IMR-90 (cell line): ENCODE data around the gene MEDAG. TPM values are rescaled to one million over a fixed set of nuclear protein-coding genes. Genes with fewer than 3 reads are reported as not detected.

Source experiments
- ATAC-seq: fragments of 200-7000 bp; cut with Tn5 transposase; 2 replicates; pipeline ENCODE4 v1.9.1; 2020; ENCODE audit warnings: low read depth, mild to moderate bottlenecking, moderate library complexity
- BruUV-seq: library from RNA; stranded (reverse); fragments of 400-500 nt; replicated peaks from 2 replicates; lab custom pipeline; 2021; lab: Mats Ljungman, UMichigan
- CTCF ChIA-PET: fragments of 300-600 bp; formaldehyde crosslinking; extraction: SDS; loops from one replicate; lab custom pipeline; 2021; ENCODE audit warnings: antibody characterized with exemption; lab: Yijun Ruan, JAX
- POLR2A ChIA-PET: fragments of 300-600 bp; sonication (Branson Sonifier 250); formaldehyde crosslinking; loops from one replicate; lab custom pipeline; 2022; ENCODE audit warnings: antibody characterized with exemption; ENCODE audit not compliant: unreplicated experiment; lab: Charles Lee
- DNase-seq: peaks from one replicate; pipeline ENCODE4 v3.0.0; 2013
- H2AFZ ChIP-seq: replicated peaks from 2 replicates; pipeline ENCODE3; 2013; ENCODE audit warnings: low read length, mild to moderate bottlenecking; ENCODE audit not compliant: poor library complexity
- H2AK5ac ChIP-seq: 2 replicates; pipeline ENCODE4 v1.6.1; 2013; ENCODE audit warnings: low read depth, low read length, inconsistent platforms
- H2AK9ac ChIP-seq: replicated peaks from 2 replicates; pipeline ENCODE3; 2013; ENCODE audit warnings: mild to moderate bottlenecking, low read depth, low read length, moderate library complexity; ENCODE audit not compliant: poor library complexity
- H2BK120ac ChIP-seq: 2 replicates; pipeline ENCODE4 v1.6.1; 2013; ENCODE audit warnings: low read depth, low read length, inconsistent platforms
- H2BK15ac ChIP-seq: 3 replicates; pipeline ENCODE4 v1.6.1; 2013; ENCODE audit warnings: low read depth, low read length, inconsistent platforms
- H2BK20ac ChIP-seq: 2 replicates; pipeline ENCODE4 v1.6.1; 2013; ENCODE audit warnings: low read depth, mild to moderate bottlenecking, inconsistent platforms, low read length, moderate library complexity
- H2BK5ac ChIP-seq: 2 replicates; pipeline ENCODE4 v1.6.1; 2013; ENCODE audit warnings: mild to moderate bottlenecking, low read depth, low read length, inconsistent platforms; ENCODE audit not compliant: poor library complexity, severe bottlenecking
- H3K14ac ChIP-seq: replicated peaks from 2 replicates; pipeline ENCODE4 v1.6.1; 2013; ENCODE audit warnings: low read depth, low read length, inconsistent platforms
- H3K18ac ChIP-seq: 2 replicates; pipeline ENCODE4 v1.6.1; 2013; ENCODE audit warnings: low read depth, low read length, control low read depth
- H3K23ac ChIP-seq: 2 replicates; pipeline ENCODE4 v1.6.1; 2013; ENCODE audit warnings: low read depth, low read length, inconsistent platforms
- H3K27ac ChIP-seq: 2 replicates; pipeline ENCODE4 v1.5.1; 2013; ENCODE audit warnings: mild to moderate bottlenecking, control low read depth, low read length; ENCODE audit not compliant: insufficient read depth
- H3K27me3 ChIP-seq: 2 replicates; pipeline ENCODE4 v1.6.1; 2013; ENCODE audit warnings: low read length; ENCODE audit not compliant: control insufficient read depth, insufficient read depth
- H3K36me3 ChIP-seq: 2 replicates; pipeline ENCODE4 v1.6.1; 2013; ENCODE audit warnings: low read length, mixed read lengths; ENCODE audit not compliant: control insufficient read depth, insufficient read depth
- H3K4ac ChIP-seq: 2 replicates; pipeline ENCODE4 v1.6.1; 2013; ENCODE audit warnings: low read depth, low read length, inconsistent platforms
- H3K4me1 ChIP-seq: 2 replicates; pipeline ENCODE4 v1.6.1; 2013; ENCODE audit warnings: low read length, mixed read lengths; ENCODE audit not compliant: control insufficient read depth, insufficient read depth
- H3K4me2 ChIP-seq: 2 replicates; pipeline ENCODE4 v1.6.1; 2013; ENCODE audit warnings: low read depth, mild to moderate bottlenecking, control low read depth, low read length, moderate library complexity
- H3K4me3 ChIP-seq: 2 replicates; pipeline ENCODE4 v1.5.1; 2013; ENCODE audit warnings: low read depth, mild to moderate bottlenecking, control low read depth, low read length, moderate library complexity; ENCODE audit not compliant: insufficient read depth
- H3K56ac ChIP-seq: 2 replicates; pipeline ENCODE4 v1.6.1; 2013; ENCODE audit warnings: low read length, inconsistent platforms; ENCODE audit not compliant: insufficient read depth; ENCODE audit errors: extremely low read depth
- H3K79me1 ChIP-seq, 2 experiments: 2 replicates each; pipeline ENCODE4 v1.6.1; 2013; ENCODE audit warnings: low read length in 2 of 2, inconsistent platforms in 1 of 2, low read depth in 1 of 2
- H3K9ac ChIP-seq: 2 replicates; pipeline ENCODE4 v1.6.1; 2013; ENCODE audit warnings: low read depth, low read length, control low read depth
- H3K9me1 ChIP-seq: 2 replicates; pipeline ENCODE4 v1.6.1; 2013; ENCODE audit warnings: low read length, inconsistent platforms; ENCODE audit not compliant: insufficient read depth
- H3K9me3 ChIP-seq: 2 replicates; pipeline ENCODE4 v1.6.1; 2013; ENCODE audit warnings: low read length; ENCODE audit not compliant: control insufficient read depth, insufficient read depth
- H4K20me1 ChIP-seq: 2 replicates; pipeline ENCODE4 v1.6.1; 2013; ENCODE audit warnings: low read length, inconsistent platforms; ENCODE audit not compliant: insufficient read depth
- H4K5ac ChIP-seq: 2 replicates; pipeline ENCODE4 v1.6.1; 2013; ENCODE audit warnings: mild to moderate bottlenecking, low read depth, low read length, control low read depth
- H4K8ac ChIP-seq, 2 experiments: 2 replicates each; pipeline ENCODE4 v1.6.1; 2013; ENCODE audit warnings: low read depth in 2 of 2, low read length in 2 of 2, control low read depth in 1 of 2, inconsistent platforms in 1 of 2
- H4K91ac ChIP-seq: 2 replicates; pipeline ENCODE4 v1.6.1; 2013; ENCODE audit warnings: low read depth, low read length, inconsistent platforms; ENCODE audit not compliant: insufficient read depth
- CEBPB ChIP-seq: IDR thresholded peaks from 2 replicates; pipeline ENCODE4 v1.6.1; 2012; ENCODE audit warnings: low read depth, low read length, improper control_type of control experiment
- FOS ChIP-seq: fragments of 150-350 bp; IDR thresholded peaks from 2 replicates; pipeline ENCODE4 v1.6.1; 2016; ENCODE audit warnings: low read depth, low read length
- MAZ ChIP-seq: IDR thresholded peaks from 2 replicates; pipeline ENCODE4 v1.6.1; 2012; ENCODE audit warnings: low read depth, mild to moderate bottlenecking, low read length, improper control_type of control experiment, moderate library complexity, borderline replicate concordance
- WGBS, 2 experiments: methylation state at CpG; one replicate each; pipeline versions ENCODE4 v1.1.5 to v1.1.7; 2013; ENCODE audit warnings: missing lambda C conversion rate in 2 of 2; ENCODE audit not compliant: insufficient read length in 1 of 2; ENCODE audit errors: extremely low coverage in 2 of 2; 5-methylcytosine and 5-hydroxymethylcytosine counted together
- dilution Hi-C: fragments of 300-500 bp; cut with HindIII; formaldehyde crosslinking; loops from one replicate; pipeline ENCODE4 v1.14.3; 2018; ENCODE audit warnings: low sequenced_read_pairs; ENCODE audit not compliant: unreplicated experiment
- in situ Hi-C: fragments of 300-500 bp; cut with MboI; formaldehyde crosslinking; loops from 3 replicates; pipeline ENCODE4 v1.14.3; 2019; ENCODE audit warnings: low sequenced_read_pairs, inconsistent platforms, mixed read lengths
- intact Hi-C: fragments of 100-400 bp; cut with micrococcal nuclease; formaldehyde crosslinking; loops from 2 replicates; pipeline ENCODE4 v1.10.0; 2022
- polyA plus RNA-seq, 3 experiments: library from polyadenylated mRNA; depleted of rRNA; stranded (reverse); fragments of >200 nt; gene quantifications; 2 replicates each; pipeline ENCODE4 v1.2.3, GENCODE V29; 2012; ENCODE audit warnings: low replicate concordance in 1 of 3
- total RNA-seq: library from RNA; depleted of rRNA; stranded (reverse); fragments of >200 nt; gene quantifications from 2 replicates; pipeline ENCODE4 v1.2.3, GENCODE V29; 2012
- TF ChIP-seq, protein P1 (sequence below): fragments of 150-350 bp; IDR thresholded peaks from 2 replicates; pipeline ENCODE4 v1.6.1; 2016; ENCODE audit warnings: low read depth, mild to moderate bottlenecking, low read length, moderate library complexity, borderline replicate concordance
- TF ChIP-seq, protein P2 (sequence below): conservative IDR thresholded peaks from 2 replicates; pipeline ENCODE4 v1.5.1; 2012; ENCODE audit warnings: mild to moderate bottlenecking, low read depth, low read length, improper control_type of control experiment

Gene MEDAG
- total and polyA plus RNA-seq, 2 of the 4 experiments (the other 2 are of a cell fraction), result 0.32 to 0.36 TPM

DNA sequence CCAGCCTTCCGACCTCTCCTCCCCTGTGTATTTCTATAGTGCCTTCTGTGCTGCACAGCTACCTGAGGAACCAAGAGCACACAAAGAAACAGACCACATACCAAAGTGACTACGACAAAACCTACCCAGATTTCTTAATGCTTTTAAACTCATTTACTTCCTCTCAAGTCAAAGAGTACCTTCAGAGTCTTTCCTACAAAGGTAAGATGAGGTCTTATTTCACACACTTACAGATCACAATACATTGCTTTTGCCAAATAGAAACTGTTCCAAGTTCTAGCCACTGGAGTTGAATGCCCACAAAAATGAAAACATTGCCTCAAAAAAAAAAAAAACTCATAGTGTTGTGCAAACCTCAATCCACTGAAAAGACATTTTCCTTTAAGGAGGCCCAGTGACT lies 62.8 kb downstream of the MEDAG start:
- no peaks in the 10 kb centered on the region for H3K27me3 ChIP-seq
- H3K27ac ChIP-seq, result no peak overlapping the region
- H2AFZ ChIP-seq, result no peak overlapping the region
- in situ Hi-C loops (no loop called here), intact Hi-C loops (no loop called here), dilution Hi-C loops (no loop called here)
- no peaks in the 10 kb centered on the region for H3K79me1 ChIP-seq
- H4K20me1 ChIP-seq, result no peaks in the 10 kb centered on the region
- peak overlapping the region; percentile 39; the same call in 1 of the 3 replicates for H2BK15ac ChIP-seq
- peak overlapping the region; percentile 75 for H4K5ac ChIP-seq
- H3K4me3 ChIP-seq, result no peak overlapping the region
- TF ChIP-seq MAZ (no peak), CEBPB (peak; percentile 77), FOS (no peak)
- TF ChIP-seq, protein P1, sequence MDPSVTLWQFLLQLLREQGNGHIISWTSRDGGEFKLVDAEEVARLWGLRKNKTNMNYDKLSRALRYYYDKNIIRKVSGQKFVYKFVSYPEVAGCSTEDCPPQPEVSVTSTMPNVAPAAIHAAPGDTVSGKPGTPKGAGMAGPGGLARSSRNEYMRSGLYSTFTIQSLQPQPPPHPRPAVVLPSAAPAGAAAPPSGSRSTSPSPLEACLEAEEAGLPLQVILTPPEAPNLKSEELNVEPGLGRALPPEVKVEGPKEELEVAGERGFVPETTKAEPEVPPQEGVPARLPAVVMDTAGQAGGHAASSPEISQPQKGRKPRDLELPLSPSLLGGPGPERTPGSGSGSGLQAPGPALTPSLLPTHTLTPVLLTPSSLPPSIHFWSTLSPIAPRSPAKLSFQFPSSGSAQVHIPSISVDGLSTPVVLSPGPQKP, result no peak
- TF ChIP-seq, protein P2, sequence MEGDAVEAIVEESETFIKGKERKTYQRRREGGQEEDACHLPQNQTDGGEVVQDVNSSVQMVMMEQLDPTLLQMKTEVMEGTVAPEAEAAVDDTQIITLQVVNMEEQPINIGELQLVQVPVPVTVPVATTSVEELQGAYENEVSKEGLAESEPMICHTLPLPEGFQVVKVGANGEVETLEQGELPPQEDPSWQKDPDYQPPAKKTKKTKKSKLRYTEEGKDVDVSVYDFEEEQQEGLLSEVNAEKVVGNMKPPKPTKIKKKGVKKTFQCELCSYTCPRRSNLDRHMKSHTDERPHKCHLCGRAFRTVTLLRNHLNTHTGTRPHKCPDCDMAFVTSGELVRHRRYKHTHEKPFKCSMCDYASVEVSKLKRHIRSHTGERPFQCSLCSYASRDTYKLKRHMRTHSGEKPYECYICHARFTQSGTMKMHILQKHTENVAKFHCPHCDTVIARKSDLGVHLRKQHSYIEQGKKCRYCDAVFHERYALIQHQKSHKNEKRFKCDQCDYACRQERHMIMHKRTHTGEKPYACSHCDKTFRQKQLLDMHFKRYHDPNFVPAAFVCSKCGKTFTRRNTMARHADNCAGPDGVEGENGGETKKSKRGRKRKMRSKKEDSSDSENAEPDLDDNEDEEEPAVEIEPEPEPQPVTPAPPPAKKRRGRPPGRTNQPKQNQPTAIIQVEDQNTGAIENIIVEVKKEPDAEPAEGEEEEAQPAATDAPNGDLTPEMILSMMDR, result no peak
- no peak overlapping the region for H3K4me2 ChIP-seq
- H3K36me3 ChIP-seq, result no peaks in the 10 kb centered on the region
- H3K4me1 ChIP-seq, result peaks cover 25% of the 10 kb centered on the region
- H2BK20ac ChIP-seq, result peak overlapping the region; percentile 81
- H2AK5ac ChIP-seq, result peak overlapping the region; percentile 0; the same call in 1 of the 2 replicates
- H3K9me3 ChIP-seq, result no peaks in the 10 kb centered on the region
- peak overlapping the region; percentile 59 for H3K4ac ChIP-seq
- no peak overlapping the region for H2BK5ac ChIP-seq
- peak overlapping the region; percentile 25; the same call in 1 of the 2 replicates for H4K91ac ChIP-seq
- WGBS, 2 experiments, result 89% methylated on average over 1 of the region's 2 CpGs; no CpG with 5 or more reads in 1 of the 2 experiments
- no peak overlapping the region for H3K9ac ChIP-seq
- no peak overlapping the region for H3K14ac ChIP-seq
- ChIA-PET CTCF (interaction anchor here (0.6 to 1.4 kb wide), 2 partner anchors 10 to 219 kb away, joined by 4 read pairs; no protein-coding TSS in a partner anchor), POLR2A (interaction anchor here (0.7 kb wide), 1 partner anchor 20 kb away, joined by 5 read pairs; no protein-coding TSS in a partner anchor)
- H2BK120ac ChIP-seq, result peak overlapping the region; percentile 38
- no peak overlapping the region for H3K23ac ChIP-seq
- no TSS peak for BruUV-seq
- peak overlapping the region; percentile 24 for H3K18ac ChIP-seq
- peak; percentile 44 for ATAC-seq
- peak; percentile 55 for DNase-seq
- no peaks in the 10 kb centered on the region; the same call in 1 of the 2 replicates for H3K9me1 ChIP-seq
- H4K8ac ChIP-seq, result peak overlapping the region in 1 of 2 experiments; percentile 17; a peak in 1 of 4 replicates
- H3K56ac ChIP-seq, result no peak overlapping the region
- H2AK9ac ChIP-seq, result no peak overlapping the region
